ENCODE measurements around the gene TMEM255B.

The TMEM255B gene

GRCh38 chr13:113777311-113778260 is 18.6 kb downstream of the TMEM255B start:
- TF ChIP-seq CTCF (IDR thresholded peaks at IDR 0.05; ENCODE audit: insufficient read depth, low read depth, low read length, missing control alignments), result no peak
- DNase-seq (ENCODE audit: low read depth), result no peak
- H3K4me3 ChIP-seq (ENCODE audit: low read depth, low read length), result no peak overlapping the region

GRCh38 chr13:113781571-113781970 is 22.5 kb downstream of the TMEM255B start:
- no peak overlapping the region for H3K4me3 ChIP-seq (ENCODE audit: low read depth, low read length)
- DNase-seq (ENCODE audit: low read depth), result no peak
- TF ChIP-seq CTCF (IDR thresholded peaks at IDR 0.05; ENCODE audit: insufficient read depth, low read depth, low read length, missing control alignments), result no peak

- TF ChIP-seq CTCF (IDR thresholded peaks at IDR 0.05; ENCODE audit: insufficient read depth, low read depth, low read length, missing control alignments), result no peak
- H3K4me3 ChIP-seq (ENCODE audit: low read depth, low read length), result no peak overlapping the region
- no peak for DNase-seq (ENCODE audit: low read depth)
Measured at GRCh38 chr13:113782472-113782871, 23.4 kb downstream of the TMEM255B start.

- DNase-seq (ENCODE audit: low read depth), result no peak
- no peak overlapping the region for H3K4me3 ChIP-seq (ENCODE audit: low read depth, low read length)
- no peak for TF ChIP-seq CTCF (IDR thresholded peaks at IDR 0.05; ENCODE audit: insufficient read depth, low read depth, low read length, missing control alignments)
Measured at GRCh38 chr13:113783200-113783881, 24.3 kb downstream of the TMEM255B start.

- no peak for DNase-seq (ENCODE audit: low read depth)
- TF ChIP-seq CTCF (IDR thresholded peaks at IDR 0.05; ENCODE audit: insufficient read depth, low read depth, low read length, missing control alignments), result no peak
Measured at GRCh38 chr13:113783966-113784644, 25.1 kb downstream of the TMEM255B start.

GRCh38 chr13:113784645-113785024 is 25.6 kb downstream of the TMEM255B start:
- DNase-seq (ENCODE audit: low read depth), result no peak
- no peak overlapping the region for H3K4me3 ChIP-seq (ENCODE audit: low read depth, low read length)
- no peak for TF ChIP-seq CTCF (IDR thresholded peaks at IDR 0.05; ENCODE audit: insufficient read depth, low read depth, low read length, missing control alignments)

More at GRCh38 chr13:113783966-113784644, 25.1 kb downstream of the TMEM255B start:
- H3K4me3 ChIP-seq (ENCODE audit: low read depth, low read length), result no peak overlapping the region

Data from GM12865 (cell line).